ENCODE data around the gene ZFAND5.

Gene ZFAND5

GRCh38 chr9:72324974-72325373 lies 40.0 kb downstream of the ZFAND5 start:
- no peak for DNase-seq (ENCODE audit: low read depth)

GRCh38 chr9:72322678-72323077 lies 42.3 kb downstream of the ZFAND5 start:
- DNase-seq (ENCODE audit: low read depth), result no peak

GRCh38 chr9:72322259-72322658 lies 42.7 kb downstream of the ZFAND5 start:
- no peak for DNase-seq (ENCODE audit: low read depth)

- no peak for DNase-seq (ENCODE audit: low read depth)
These were observed 49.3 kb downstream of the ZFAND5 start for GRCh38 chr9:72315510-72316311.

- DNase-seq (ENCODE audit: low read depth), result no peak
These were observed 49.9 kb downstream of the ZFAND5 start for GRCh38 chr9:72315089-72315509.

GRCh38 chr9:72313507-72313906 lies 51.5 kb downstream of the ZFAND5 start:
- DNase-seq (ENCODE audit: low read depth), result no peak

GRCh38 chr9:72312386-72312987 lies 52.5 kb downstream of the ZFAND5 start:
- no peak for DNase-seq (ENCODE audit: low read depth)

GRCh38 chr9:72309364-72310133 lies 55.5 kb downstream of the ZFAND5 start:
- DNase-seq (ENCODE audit: low read depth), result no peak

- no peak for DNase-seq (ENCODE audit: low read depth)
These were observed 58.2 kb downstream of the ZFAND5 start for GRCh38 chr9:72306761-72307160.

- DNase-seq (ENCODE audit: low read depth), result no peak
These were observed 59.3 kb downstream of the ZFAND5 start for GRCh38 chr9:72305707-72306106.

GRCh38 chr9:72305102-72305546 lies 59.9 kb downstream of the ZFAND5 start:
- DNase-seq (ENCODE audit: low read depth), result peak; percentile 85

- no peak for DNase-seq (ENCODE audit: low read depth)
These were observed 60.5 kb downstream of the ZFAND5 start for GRCh38 chr9:72304538-72304937.

All from stromal cell of bone marrow (primary cell).